ENCODE data around the gene HUWE1. TPM values are rescaled to one million over a fixed set of nuclear protein-coding genes. Genes with fewer than 3 reads are reported as not detected.

HUWE1 gene, protein sequence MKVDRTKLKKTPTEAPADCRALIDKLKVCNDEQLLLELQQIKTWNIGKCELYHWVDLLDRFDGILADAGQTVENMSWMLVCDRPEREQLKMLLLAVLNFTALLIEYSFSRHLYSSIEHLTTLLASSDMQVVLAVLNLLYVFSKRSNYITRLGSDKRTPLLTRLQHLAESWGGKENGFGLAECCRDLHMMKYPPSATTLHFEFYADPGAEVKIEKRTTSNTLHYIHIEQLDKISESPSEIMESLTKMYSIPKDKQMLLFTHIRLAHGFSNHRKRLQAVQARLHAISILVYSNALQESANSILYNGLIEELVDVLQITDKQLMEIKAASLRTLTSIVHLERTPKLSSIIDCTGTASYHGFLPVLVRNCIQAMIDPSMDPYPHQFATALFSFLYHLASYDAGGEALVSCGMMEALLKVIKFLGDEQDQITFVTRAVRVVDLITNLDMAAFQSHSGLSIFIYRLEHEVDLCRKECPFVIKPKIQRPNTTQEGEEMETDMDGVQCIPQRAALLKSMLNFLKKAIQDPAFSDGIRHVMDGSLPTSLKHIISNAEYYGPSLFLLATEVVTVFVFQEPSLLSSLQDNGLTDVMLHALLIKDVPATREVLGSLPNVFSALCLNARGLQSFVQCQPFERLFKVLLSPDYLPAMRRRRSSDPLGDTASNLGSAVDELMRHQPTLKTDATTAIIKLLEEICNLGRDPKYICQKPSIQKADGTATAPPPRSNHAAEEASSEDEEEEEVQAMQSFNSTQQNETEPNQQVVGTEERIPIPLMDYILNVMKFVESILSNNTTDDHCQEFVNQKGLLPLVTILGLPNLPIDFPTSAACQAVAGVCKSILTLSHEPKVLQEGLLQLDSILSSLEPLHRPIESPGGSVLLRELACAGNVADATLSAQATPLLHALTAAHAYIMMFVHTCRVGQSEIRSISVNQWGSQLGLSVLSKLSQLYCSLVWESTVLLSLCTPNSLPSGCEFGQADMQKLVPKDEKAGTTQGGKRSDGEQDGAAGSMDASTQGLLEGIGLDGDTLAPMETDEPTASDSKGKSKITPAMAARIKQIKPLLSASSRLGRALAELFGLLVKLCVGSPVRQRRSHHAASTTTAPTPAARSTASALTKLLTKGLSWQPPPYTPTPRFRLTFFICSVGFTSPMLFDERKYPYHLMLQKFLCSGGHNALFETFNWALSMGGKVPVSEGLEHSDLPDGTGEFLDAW (N-terminal part only)
- total RNA-seq: 100 to 1,000 TPM in 2 of 4 donors, 10 to 100 TPM in 2; 76.6 to 112 (median 101) TPM

DNA sequence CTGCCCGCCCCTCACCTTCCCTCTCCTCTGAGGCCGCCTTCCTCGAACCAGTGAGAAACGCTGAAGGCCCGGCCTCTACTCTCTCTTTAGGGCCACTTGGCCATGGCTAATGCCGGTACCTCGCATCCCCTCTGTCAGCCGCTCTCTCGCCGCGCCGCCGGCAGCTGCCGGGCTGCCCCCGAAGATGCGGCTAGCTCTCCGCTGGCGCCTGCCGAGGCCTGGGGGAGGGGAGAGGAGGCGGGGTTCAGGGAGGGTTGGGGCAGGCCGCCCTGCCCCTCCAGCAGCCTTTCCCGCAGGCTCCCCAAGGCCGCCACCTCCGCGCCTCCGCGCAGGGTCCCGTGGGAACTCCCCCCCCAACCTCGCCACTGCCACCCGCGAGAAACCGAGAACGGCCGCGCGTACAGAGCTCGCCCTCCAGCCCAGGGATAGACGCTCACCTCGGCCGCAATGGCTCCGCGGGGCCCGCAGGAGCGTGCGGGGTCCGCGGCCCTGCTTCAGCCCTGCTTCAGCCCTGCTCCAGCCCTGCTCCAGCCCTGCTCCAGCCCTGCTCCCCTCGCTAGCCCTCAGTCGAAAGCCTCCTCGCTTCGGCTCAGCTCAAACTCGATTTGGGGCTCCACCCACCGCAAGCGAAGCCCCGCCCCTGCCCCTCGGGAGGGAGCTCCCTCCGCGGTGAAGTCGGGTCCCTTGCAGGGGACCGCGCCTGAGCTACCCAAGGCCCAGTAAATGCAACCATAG lies at the start of gene HUWE1:
HUWE1 (minus strand) TSS at position 569 of the 735 bp plus-strand sequence. CDS start 32,612 bp downstream, outside the sequence.
- intact Hi-C loops (cut with DNase I): no loop called here
- H3K36me3 ChIP-seq: no peaks in the 10 kb centered on the region
- peak within 1 kb of the TSS; percentile 89 to 95 (median 93) for H3K27ac ChIP-seq
- peak in 1 of 4 donors; percentile 46 for TF ChIP-seq POLR2A (IDR thresholded peaks at IDR 0.05)
- TF ChIP-seq, protein P1, sequence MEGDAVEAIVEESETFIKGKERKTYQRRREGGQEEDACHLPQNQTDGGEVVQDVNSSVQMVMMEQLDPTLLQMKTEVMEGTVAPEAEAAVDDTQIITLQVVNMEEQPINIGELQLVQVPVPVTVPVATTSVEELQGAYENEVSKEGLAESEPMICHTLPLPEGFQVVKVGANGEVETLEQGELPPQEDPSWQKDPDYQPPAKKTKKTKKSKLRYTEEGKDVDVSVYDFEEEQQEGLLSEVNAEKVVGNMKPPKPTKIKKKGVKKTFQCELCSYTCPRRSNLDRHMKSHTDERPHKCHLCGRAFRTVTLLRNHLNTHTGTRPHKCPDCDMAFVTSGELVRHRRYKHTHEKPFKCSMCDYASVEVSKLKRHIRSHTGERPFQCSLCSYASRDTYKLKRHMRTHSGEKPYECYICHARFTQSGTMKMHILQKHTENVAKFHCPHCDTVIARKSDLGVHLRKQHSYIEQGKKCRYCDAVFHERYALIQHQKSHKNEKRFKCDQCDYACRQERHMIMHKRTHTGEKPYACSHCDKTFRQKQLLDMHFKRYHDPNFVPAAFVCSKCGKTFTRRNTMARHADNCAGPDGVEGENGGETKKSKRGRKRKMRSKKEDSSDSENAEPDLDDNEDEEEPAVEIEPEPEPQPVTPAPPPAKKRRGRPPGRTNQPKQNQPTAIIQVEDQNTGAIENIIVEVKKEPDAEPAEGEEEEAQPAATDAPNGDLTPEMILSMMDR (IDR thresholded peaks at IDR 0.05): no peak
- DNase-seq: peak; percentile 7
- H3K27me3 ChIP-seq: no peaks in the 10 kb centered on the region
- H3K9me3 ChIP-seq: no peaks in the 10 kb centered on the region
- 0 to 47% methylated on average over 6 to 13 of the region's 61 CpGs for whole genome bisulfite sequencing, 2 donors
- H3K4me3 ChIP-seq: peak within 1 kb of the TSS; percentile 67 to 74 (median 71)
- H3K4me1 ChIP-seq: peaks cover 0 to 28% (median 0%) of the 10 kb centered on the region in 3 donors

DNA sequence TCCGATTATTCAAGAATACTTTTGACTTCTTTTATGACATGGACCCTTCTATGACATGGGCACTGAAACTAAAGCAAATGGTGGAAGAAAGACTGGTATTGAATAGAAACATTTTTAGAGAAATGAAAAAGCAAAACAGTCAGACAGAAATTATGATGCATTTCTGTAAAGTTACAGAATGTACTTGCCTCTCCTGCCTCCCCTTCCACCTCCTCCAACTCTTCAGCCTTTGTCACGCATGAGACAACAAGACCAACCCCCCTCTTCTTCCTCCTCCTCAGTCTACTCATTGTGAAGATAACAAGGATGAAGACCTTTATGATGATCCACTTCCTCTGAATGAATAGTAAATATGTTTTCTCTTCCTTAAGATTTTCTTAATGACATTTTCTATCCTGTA lies 46.3 kb upstream of the HUWE1 start:
- intact Hi-C loops (cut with DNase I): no loop called here
- Histone ChIP-seq H3K4me1 (no peaks in the 10 kb centered on the region), H3K36me3 (no peaks in the 10 kb centered on the region), H3K4me3 (no peak overlapping the region), H3K9me3 (no peaks in the 10 kb centered on the region), H3K27me3 (no peaks in the 10 kb centered on the region), H3K27ac (no peak overlapping the region)
- 50 to 63% methylated on average over 2 of the region's 2 CpGs for WGBS, 2 donors
- no peak for DNase-seq
- TF ChIP-seq POLR2A (IDR thresholded peaks at IDR 0.05): no peak
- TF ChIP-seq, protein P1 (IDR thresholded peaks at IDR 0.05): no peak

DNA sequence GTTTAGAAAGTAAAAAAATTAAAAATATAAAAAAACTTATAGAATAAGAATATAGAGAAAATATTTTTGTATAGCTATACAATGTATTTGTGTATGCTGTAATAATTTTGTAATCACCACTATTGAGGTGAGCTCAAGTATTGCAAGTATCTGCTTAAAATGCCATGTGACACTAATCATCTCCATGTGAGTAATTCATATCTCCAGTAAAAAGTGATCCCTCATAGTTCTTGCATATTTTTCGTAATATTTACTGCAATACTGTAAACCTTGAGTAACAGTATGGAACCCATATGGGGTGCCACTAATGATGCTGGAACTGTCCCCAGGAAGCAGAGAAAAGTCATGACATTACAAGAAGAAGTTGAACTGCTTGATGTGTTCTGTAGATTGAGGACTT lies 43.2 kb upstream of the HUWE1 start:
- intact Hi-C loops (cut with DNase I): no loop called here
- H3K36me3 ChIP-seq: no peaks in the 10 kb centered on the region
- no peaks in the 10 kb centered on the region for H3K27me3 ChIP-seq
- H3K9me3 ChIP-seq: no peaks in the 10 kb centered on the region
- 0% methylated on average over 1 of the region's 1 CpG for WGBS, 2 donors
- H3K4me1 ChIP-seq: peaks cover 0 to 3% (median 0%) of the 10 kb centered on the region in 3 donors
- TF ChIP-seq POLR2A (IDR thresholded peaks at IDR 0.05): no peak
- TF ChIP-seq, protein P1 (IDR thresholded peaks at IDR 0.05): no peak
- H3K27ac ChIP-seq: no peak overlapping the region
- no peak overlapping the region for H3K4me3 ChIP-seq
- no peak for DNase-seq

DNA sequence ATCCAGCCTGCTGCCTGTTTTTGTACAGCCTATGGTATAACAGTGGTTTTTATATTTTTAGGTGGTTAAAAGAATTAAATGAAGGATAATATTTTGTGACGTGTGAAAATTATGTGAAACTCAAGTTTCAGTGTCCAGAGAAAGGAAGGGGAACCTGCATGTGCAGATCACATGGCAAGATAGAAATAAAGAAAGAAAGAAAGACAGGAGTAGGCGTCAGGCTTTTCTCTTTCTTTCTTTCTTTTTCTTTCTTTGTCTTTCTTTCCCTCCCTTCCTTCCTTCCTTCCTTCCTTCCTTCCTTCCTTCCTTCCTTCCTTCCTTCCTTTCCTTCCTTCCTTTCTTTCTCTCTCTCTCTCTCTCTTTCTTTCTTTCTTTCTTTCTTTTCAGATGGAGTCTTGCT lies 42.0 kb upstream of the HUWE1 start:
- no peak for DNase-seq
- Histone ChIP-seq H3K27me3 (no peaks in the 10 kb centered on the region), H3K9me3 (no peaks in the 10 kb centered on the region), H3K4me1 (peaks cover 0 to 3% (median 0%) of the 10 kb centered on the region in 3 donors), H3K36me3 (no peaks in the 10 kb centered on the region), H3K27ac (no peak overlapping the region), H3K4me3 (no peak overlapping the region)
- 48 to 88% methylated on average over 2 of the region's 2 CpGs for WGBS, 2 donors
- intact Hi-C loops (cut with DNase I): no loop called here
- TF ChIP-seq, protein P1 (IDR thresholded peaks at IDR 0.05): no peak
- TF ChIP-seq POLR2A (IDR thresholded peaks at IDR 0.05): no peak
